ENCODE measurements around the gene THBD.

The THBD gene

GRCh38 chr20:23049201-23050075 is at the start of gene THBD:
Gene THBD (minus strand): TSS chr20:23049672. CDS start chr20:23049504, 168 bp downstream.
- in situ Hi-C loops (cut with MboI; ENCODE audit: low pct_unique_long_range_greater_than_20kb, low sequenced_read_pairs): no loop called here
- DNase-seq: peak; percentile 37

- no peak for DNase-seq
- in situ Hi-C loops (cut with MboI; ENCODE audit: low pct_unique_long_range_greater_than_20kb, low sequenced_read_pairs): no loop called here
These were observed 48.4 kb upstream of the THBD start for GRCh38 chr20:23097636-23098580.

GRCh38 chr20:23096986-23097520 is 47.6 kb upstream of the THBD start:
- in situ Hi-C loops (cut with MboI; ENCODE audit: low pct_unique_long_range_greater_than_20kb, low sequenced_read_pairs): no loop called here
- no peak for DNase-seq

- no peak for DNase-seq
These were observed 46.6 kb upstream of the THBD start for GRCh38 chr20:23096097-23096496.

GRCh38 chr20:23095499-23095898 is 46.0 kb upstream of the THBD start:
- in situ Hi-C loops (cut with MboI; ENCODE audit: low pct_unique_long_range_greater_than_20kb, low sequenced_read_pairs): no loop called here
- no peak for DNase-seq

More at GRCh38 chr20:23096097-23096496, 46.6 kb upstream of the THBD start:
- in situ Hi-C loops (cut with MboI; ENCODE audit: low pct_unique_long_range_greater_than_20kb, low sequenced_read_pairs): no loop called here

- no peak for DNase-seq
- in situ Hi-C loops (cut with MboI; ENCODE audit: low pct_unique_long_range_greater_than_20kb, low sequenced_read_pairs): no loop called here
These were observed 45.5 kb upstream of the THBD start for GRCh38 chr20:23094927-23095326.

GRCh38 chr20:23094213-23094896 is 44.9 kb upstream of the THBD start:
- in situ Hi-C loops (cut with MboI; ENCODE audit: low pct_unique_long_range_greater_than_20kb, low sequenced_read_pairs): no loop called here
- no peak for DNase-seq

- in situ Hi-C loops (cut with MboI; ENCODE audit: low pct_unique_long_range_greater_than_20kb, low sequenced_read_pairs): no loop called here
- no peak for DNase-seq
These were observed 44.1 kb upstream of the THBD start for GRCh38 chr20:23093613-23094012.

GRCh38 chr20:23092861-23093495 is 43.5 kb upstream of the THBD start:
- no peak for DNase-seq
- in situ Hi-C loops (cut with MboI; ENCODE audit: low pct_unique_long_range_greater_than_20kb, low sequenced_read_pairs): no loop called here

- in situ Hi-C loops (cut with MboI; ENCODE audit: low pct_unique_long_range_greater_than_20kb, low sequenced_read_pairs): no loop called here
- no peak for DNase-seq
These were observed 42.9 kb upstream of the THBD start for GRCh38 chr20:23092384-23092756.

GRCh38 chr20:23091721-23092383 is 42.4 kb upstream of the THBD start:
- DNase-seq: no peak
- in situ Hi-C loops (cut with MboI; ENCODE audit: low pct_unique_long_range_greater_than_20kb, low sequenced_read_pairs): no loop called here

GRCh38 chr20:23090878-23091277 is 41.4 kb upstream of the THBD start:
- DNase-seq: no peak
- in situ Hi-C loops (cut with MboI; ENCODE audit: low pct_unique_long_range_greater_than_20kb, low sequenced_read_pairs): no loop called here

GRCh38 chr20:23090147-23090546 is 40.7 kb upstream of the THBD start:
- in situ Hi-C loops (cut with MboI; ENCODE audit: low pct_unique_long_range_greater_than_20kb, low sequenced_read_pairs): no loop called here
- no peak for DNase-seq

- in situ Hi-C loops (cut with MboI; ENCODE audit: low pct_unique_long_range_greater_than_20kb, low sequenced_read_pairs): no loop called here
- no peak for DNase-seq
These were observed 39.4 kb upstream of the THBD start for GRCh38 chr20:23088866-23089265.

- in situ Hi-C loops (cut with MboI; ENCODE audit: low pct_unique_long_range_greater_than_20kb, low sequenced_read_pairs): no loop called here
- no peak for DNase-seq
These were observed 38.2 kb upstream of the THBD start for GRCh38 chr20:23087587-23088251.

GRCh38 chr20:23086931-23087411 is 37.5 kb upstream of the THBD start:
- in situ Hi-C loops (cut with MboI; ENCODE audit: low pct_unique_long_range_greater_than_20kb, low sequenced_read_pairs): no loop called here
- no peak for DNase-seq

GRCh38 chr20:23086056-23086566 is 36.6 kb upstream of the THBD start, which contains the start of gene CD93:
Gene CD93 (minus strand): TSS chr20:23086324. CDS start chr20:23086192, 132 bp downstream.
- peak; percentile 37 for DNase-seq
- in situ Hi-C loops (cut with MboI; ENCODE audit: low pct_unique_long_range_greater_than_20kb, low sequenced_read_pairs): no loop called here

Measured in KBM-7 (cell line).